DND-41 (cell line): ENCODE results near the gene DLST.

Experiments used
- EZH2 ChIP-seq: IDR thresholded peaks from 3 replicates; pipeline ENCODE4 v1.6.1; 2012; ENCODE audit warnings: borderline replicate concordance, low read depth, mild to moderate bottlenecking, moderate library complexity, low read length, inconsistent platforms; ENCODE audit not compliant: severe bottlenecking
- TF ChIP-seq, protein P1 (sequence below): IDR thresholded peaks from 2 replicates; pipeline ENCODE4 v1.5.1; 2012; ENCODE audit warnings: borderline replicate concordance, low read length, moderate library complexity, mild to moderate bottlenecking; ENCODE audit not compliant: poor library complexity, severe bottlenecking; ENCODE audit errors: extremely low read depth

DNA sequence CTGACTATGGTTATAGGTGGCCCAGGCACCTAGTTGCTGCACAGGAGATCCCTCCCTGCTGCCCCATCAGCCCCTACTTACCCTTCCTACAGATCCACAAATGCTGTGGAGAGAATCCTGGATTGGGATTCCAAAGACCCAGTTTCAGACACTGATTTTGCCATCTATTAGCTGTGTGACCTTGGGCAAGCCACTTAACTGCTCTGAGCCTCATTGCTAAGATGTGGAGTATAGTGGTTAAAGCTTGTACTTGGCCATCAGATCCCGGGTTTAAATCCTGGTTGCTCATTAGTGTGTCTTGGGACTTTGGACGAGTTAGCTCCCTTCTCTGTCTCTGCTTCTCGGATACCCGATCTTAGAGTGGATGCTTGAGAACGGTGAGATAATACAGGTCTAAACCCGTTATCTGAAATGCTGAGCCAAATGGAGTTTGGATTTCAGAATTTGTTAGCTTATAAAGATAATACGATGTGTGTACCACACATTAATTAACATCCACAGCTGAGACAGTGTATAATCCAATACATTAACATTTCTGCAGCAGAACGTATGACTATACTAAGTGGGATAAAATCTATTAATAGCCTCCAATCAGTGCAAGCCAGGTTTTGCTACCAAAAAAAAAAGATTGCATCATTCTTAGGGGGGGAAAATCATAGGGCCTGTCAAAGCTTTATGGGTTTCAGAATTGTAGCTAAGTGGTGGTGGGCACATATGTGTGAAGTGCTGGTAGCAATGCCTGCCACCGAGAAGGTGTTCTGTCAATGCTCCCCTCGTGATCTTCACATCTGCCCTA, 21.8 kb upstream of the DLST start:
- no peak for TF ChIP-seq EZH2
- TF ChIP-seq, protein P1, sequence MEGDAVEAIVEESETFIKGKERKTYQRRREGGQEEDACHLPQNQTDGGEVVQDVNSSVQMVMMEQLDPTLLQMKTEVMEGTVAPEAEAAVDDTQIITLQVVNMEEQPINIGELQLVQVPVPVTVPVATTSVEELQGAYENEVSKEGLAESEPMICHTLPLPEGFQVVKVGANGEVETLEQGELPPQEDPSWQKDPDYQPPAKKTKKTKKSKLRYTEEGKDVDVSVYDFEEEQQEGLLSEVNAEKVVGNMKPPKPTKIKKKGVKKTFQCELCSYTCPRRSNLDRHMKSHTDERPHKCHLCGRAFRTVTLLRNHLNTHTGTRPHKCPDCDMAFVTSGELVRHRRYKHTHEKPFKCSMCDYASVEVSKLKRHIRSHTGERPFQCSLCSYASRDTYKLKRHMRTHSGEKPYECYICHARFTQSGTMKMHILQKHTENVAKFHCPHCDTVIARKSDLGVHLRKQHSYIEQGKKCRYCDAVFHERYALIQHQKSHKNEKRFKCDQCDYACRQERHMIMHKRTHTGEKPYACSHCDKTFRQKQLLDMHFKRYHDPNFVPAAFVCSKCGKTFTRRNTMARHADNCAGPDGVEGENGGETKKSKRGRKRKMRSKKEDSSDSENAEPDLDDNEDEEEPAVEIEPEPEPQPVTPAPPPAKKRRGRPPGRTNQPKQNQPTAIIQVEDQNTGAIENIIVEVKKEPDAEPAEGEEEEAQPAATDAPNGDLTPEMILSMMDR, result no peak
